Suprapubic skin (tissue), 4 donors: Measurements from ENCODE around the gene COMMD1. TPM values are rescaled to one million over a fixed set of nuclear protein-coding genes. Genes with fewer than 3 reads are reported as not detected.

Experiments
- DNase-seq, 2 donors: peaks; one replicate each; pipeline ENCODE4 v3.0.0-alpha.2; 2019; ENCODE audit warnings: low spot score in 2 of 2
- H3K27ac ChIP-seq: fragments of 200-600 bp; sonication (generic); one replicate; pipeline ENCODE4 v1.5.1; 2019
- H3K27me3 ChIP-seq: fragments of 200-600 bp; sonication (generic); one replicate; pipeline ENCODE4 v1.5.1; 2019
- H3K36me3 ChIP-seq: fragments of 200-600 bp; sonication (generic); one replicate; pipeline ENCODE4 v1.5.1; 2019
- H3K4me1 ChIP-seq: fragments of 200-600 bp; sonication (generic); one replicate; pipeline ENCODE4 v1.5.1; 2019
- H3K4me3 ChIP-seq: fragments of 200-600 bp; sonication (generic); one replicate; pipeline ENCODE4 v1.5.1; 2019; ENCODE audit warnings: mild to moderate bottlenecking
- H3K9me3 ChIP-seq: fragments of 200-600 bp; sonication (generic); one replicate; pipeline ENCODE4 v1.5.1; 2019
- CTCF ChIP-seq, 2 donors: fragments of 200-600 bp in 1 of 2; fragments of 450-650 bp in 1 of 2; sonication (generic) in 1 of 2; IDR thresholded peaks; one replicate each; pipeline ENCODE4 v1.5.1; 2016 to 2019; ENCODE audit warnings: antibody characterized with exemption in 2 of 2, mild to moderate bottlenecking in 1 of 2, moderate library complexity in 1 of 2
- EP300 ChIP-seq: sonication (generic); formaldehyde crosslinking; IDR thresholded peaks from one replicate; pipeline ENCODE4 v1.6.1; 2017; ENCODE audit warnings: antibody characterized with exemption
- POLR2A ChIP-seq, 2 donors: fragments of 450-650 bp; IDR thresholded peaks; one replicate each; pipeline ENCODE4 v1.6.1; 2017; ENCODE audit warnings: antibody characterized with exemption in 2 of 2, mild to moderate bottlenecking in 2 of 2, moderate library complexity in 2 of 2
- POLR2AphosphoS5 ChIP-seq, 3 donors: sonication (generic); formaldehyde crosslinking; IDR thresholded peaks; one replicate each; pipeline ENCODE4 v1.6.1; 2017; ENCODE audit warnings: antibody characterized with exemption in 3 of 3
- WGBS: methylation state at CpG from one replicate; pipeline ENCODE4 v1.1.5; 2018; 5-methylcytosine and 5-hydroxymethylcytosine counted together
- total RNA-seq, 4 donors: library from RNA; depleted of rRNA; stranded (reverse); fragments of >200 nt; gene quantifications; one replicate each; pipeline ENCODE4 v1.1.0, GENCODE V29; 2016

Gene COMMD1
- total RNA-seq, 4 donors from 2014 or later: 45.6 to 64.3 (median 57.7) TPM

- no peak overlapping the region for H3K27ac ChIP-seq
- DNase-seq: no peak
- no peaks in the 10 kb centered on the region for H3K27me3 ChIP-seq
- H3K36me3 ChIP-seq: no peaks in the 10 kb centered on the region
- H3K4me3 ChIP-seq: no peak overlapping the region
- H3K4me1 ChIP-seq: no peaks in the 10 kb centered on the region
- no peak for TF ChIP-seq EP300
- TF ChIP-seq POLR2AphosphoS5 (IDR thresholded peaks at IDR 0.05): no peak
- TF ChIP-seq CTCF (IDR thresholded peaks at IDR 0.05): no peak
- TF ChIP-seq POLR2A (IDR thresholded peaks at IDR 0.05): no peak
- H3K9me3 ChIP-seq: no peaks in the 10 kb centered on the region
- WGBS: 91% methylated on average over 4 of the region's 4 CpGs
Measured at GRCh38 chr2:62099050-62099449, 193.6 kb downstream of the COMMD1 start.

- Histone ChIP-seq H3K9me3 (no peaks in the 10 kb centered on the region), H3K27me3 (no peaks in the 10 kb centered on the region), H3K4me3 (no peak overlapping the region), H3K4me1 (no peaks in the 10 kb centered on the region), H3K27ac (no peak overlapping the region), H3K36me3 (no peaks in the 10 kb centered on the region)
- WGBS: 93% methylated on average over 10 of the region's 10 CpGs
- TF ChIP-seq CTCF (IDR thresholded peaks at IDR 0.05): no peak
- TF ChIP-seq POLR2AphosphoS5 (IDR thresholded peaks at IDR 0.05): no peak
- TF ChIP-seq POLR2A (IDR thresholded peaks at IDR 0.05): no peak
- no peak for TF ChIP-seq EP300
- DNase-seq: no peak
Measured at GRCh38 chr2:62099523-62100175, 194.2 kb downstream of the COMMD1 start.

DNA sequence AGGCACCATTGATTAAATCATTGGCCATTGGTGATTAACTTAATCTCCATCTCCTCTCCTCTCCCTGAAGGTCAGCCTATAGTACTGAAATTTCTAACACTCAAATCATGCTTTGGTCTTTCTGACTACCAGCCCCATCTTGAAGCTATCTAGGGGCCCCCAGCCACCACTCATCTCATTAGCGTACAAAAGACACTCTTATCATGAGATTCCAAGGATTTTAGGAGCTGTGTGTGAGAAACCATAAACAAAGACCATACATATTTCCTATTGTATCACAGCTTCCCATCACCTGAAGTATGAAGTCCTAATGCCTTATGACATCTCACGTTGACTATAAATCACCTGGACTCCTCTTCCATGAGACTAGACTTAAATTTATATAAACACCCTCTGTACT is 196.4 kb downstream of the COMMD1 start:
- DNase-seq: no peak
- WGBS: 100% methylated on average over 2 of the region's 2 CpGs

GRCh38 chr2:62102402-62102920 is 197.0 kb downstream of the COMMD1 start:
- Histone ChIP-seq H3K27ac (no peak overlapping the region), H3K9me3 (no peaks in the 10 kb centered on the region), H3K4me1 (no peaks in the 10 kb centered on the region), H3K36me3 (no peaks in the 10 kb centered on the region), H3K27me3 (no peaks in the 10 kb centered on the region), H3K4me3 (no peak overlapping the region)
- TF ChIP-seq EP300 (no peak), CTCF (IDR thresholded peaks at IDR 0.05) (no peak), POLR2AphosphoS5 (IDR thresholded peaks at IDR 0.05) (no peak), POLR2A (IDR thresholded peaks at IDR 0.05) (no peak)
- WGBS: 100% methylated on average over 1 of the region's 1 CpG
- no peak for DNase-seq

More for the DNA sequence above, 196.4 kb downstream of the COMMD1 start:
- no peak overlapping the region for H3K4me3 ChIP-seq
- TF ChIP-seq CTCF (IDR thresholded peaks at IDR 0.05) (no peak), POLR2A (IDR thresholded peaks at IDR 0.05) (no peak), POLR2AphosphoS5 (IDR thresholded peaks at IDR 0.05) (no peak), EP300 (no peak)
- no peaks in the 10 kb centered on the region for H3K27me3 ChIP-seq
- no peaks in the 10 kb centered on the region for H3K4me1 ChIP-seq
- no peak overlapping the region for H3K27ac ChIP-seq
- H3K9me3 ChIP-seq: no peaks in the 10 kb centered on the region
- no peaks in the 10 kb centered on the region for H3K36me3 ChIP-seq

- Histone ChIP-seq H3K27ac (no peak overlapping the region), H3K9me3 (no peaks in the 10 kb centered on the region), H3K4me3 (no peak overlapping the region), H3K4me1 (peaks cover 15% of the 10 kb centered on the region), H3K36me3 (no peaks in the 10 kb centered on the region), H3K27me3 (no peaks in the 10 kb centered on the region)
- TF ChIP-seq CTCF (IDR thresholded peaks at IDR 0.05) (no peak), EP300 (no peak), POLR2A (IDR thresholded peaks at IDR 0.05) (no peak), POLR2AphosphoS5 (IDR thresholded peaks at IDR 0.05) (no peak)
- WGBS: 99% methylated on average over 2 of the region's 2 CpGs
- DNase-seq: no peak
Measured at GRCh38 chr2:62109554-62109953, 204.1 kb downstream of the COMMD1 start.
